ACC112 (cell line): ENCODE measurements around the gene TRIO.
A peak's percentile ranks its signal among the peaks of the same experiment; 100 is the strongest.

Source experiments
- H2AFZ ChIP-seq: fragments of 200-600 bp; sonication (generic); one replicate; pipeline ENCODE4 v1.6.0; 2017; ENCODE audit warnings: antibody characterized with exemption, low read length; ENCODE audit not compliant: unreplicated experiment
- H3K27ac ChIP-seq: fragments of 200-600 bp; sonication (generic); 2 replicates; pipeline ENCODE4 v1.5.1; 2014; ENCODE audit warnings: low read depth, mild to moderate bottlenecking, antibody characterized with exemption, low read length, moderate library complexity
- H3K27me3 ChIP-seq: fragments of 200-600 bp; sonication (generic); 2 replicates; pipeline ENCODE4 v1.6.1; 2014; ENCODE audit warnings: mild to moderate bottlenecking, antibody characterized with exemption, low read length, moderate library complexity, mixed read lengths; ENCODE audit not compliant: insufficient read depth
- H3K36me3 ChIP-seq: fragments of 200-600 bp; sonication (generic); 2 replicates; pipeline ENCODE4 v1.6.1; 2016; ENCODE audit warnings: mild to moderate bottlenecking, antibody characterized with exemption, low read length, moderate library complexity, mixed read lengths; ENCODE audit not compliant: insufficient read depth
- H3K4me1 ChIP-seq: fragments of 200-600 bp; sonication (generic); one replicate; pipeline ENCODE4 v1.6.1; 2016; ENCODE audit warnings: low read length, mixed read lengths; ENCODE audit not compliant: insufficient read depth, unreplicated experiment, control insufficient read depth
- H3K4me3 ChIP-seq: fragments of 200-600 bp; sonication (generic); 2 replicates; pipeline ENCODE4 v1.5.1; 2014; ENCODE audit warnings: mild to moderate bottlenecking, low read depth, low read length
- H3K79me2 ChIP-seq: fragments of 200-600 bp; sonication (generic); one replicate; pipeline ENCODE4 v1.6.0; 2016; ENCODE audit warnings: low read length; ENCODE audit not compliant: control insufficient read depth, unreplicated experiment, insufficient read depth

The TRIO gene

GRCh38 chr5:14237317-14238086 lies 94.4 kb downstream of the TRIO start:
- H3K79me2 ChIP-seq: peaks cover 99% of the 10 kb centered on the region
- H3K27ac ChIP-seq: peak overlapping the region; percentile 38
- peaks cover 3% of the 10 kb centered on the region; the same call in 1 of the 2 replicates for H3K36me3 ChIP-seq
- peaks cover 65% of the 10 kb centered on the region for H3K4me1 ChIP-seq
- H2AFZ ChIP-seq: no peak overlapping the region
- no peaks in the 10 kb centered on the region for H3K27me3 ChIP-seq
- H3K4me3 ChIP-seq: no peak overlapping the region

DNA sequence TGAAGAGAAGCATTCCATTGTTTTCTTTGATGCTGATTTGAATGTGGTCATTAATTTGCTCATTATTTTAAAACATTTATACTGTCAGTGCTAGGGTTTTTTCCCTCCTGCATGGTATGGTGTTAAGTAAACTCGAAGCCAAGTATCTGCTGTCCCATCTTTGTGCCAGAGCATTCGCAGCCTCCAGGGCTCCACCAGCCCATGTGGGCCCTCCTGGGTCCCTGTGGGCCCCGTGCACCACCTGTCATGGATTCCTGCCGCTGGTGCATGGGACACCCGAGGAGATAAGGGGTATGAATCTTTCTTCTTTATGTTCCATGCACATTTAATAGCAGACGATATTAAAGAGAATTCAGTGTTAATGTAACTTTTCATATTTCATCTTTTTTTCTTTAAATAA lies 95.1 kb downstream of the TRIO start:
- H3K27ac ChIP-seq: 0 out of 2 replicates have a peak overlapping the region, but pooled peaks have one; percentile 38
- H3K36me3 ChIP-seq: peaks cover 3% of the 10 kb centered on the region; the same call in 1 of the 2 replicates
- peaks cover 98% of the 10 kb centered on the region for H3K79me2 ChIP-seq
- H2AFZ ChIP-seq: no peak overlapping the region
- no peak overlapping the region for H3K4me3 ChIP-seq
- no peaks in the 10 kb centered on the region for H3K27me3 ChIP-seq
- peaks cover 65% of the 10 kb centered on the region for H3K4me1 ChIP-seq

DNA sequence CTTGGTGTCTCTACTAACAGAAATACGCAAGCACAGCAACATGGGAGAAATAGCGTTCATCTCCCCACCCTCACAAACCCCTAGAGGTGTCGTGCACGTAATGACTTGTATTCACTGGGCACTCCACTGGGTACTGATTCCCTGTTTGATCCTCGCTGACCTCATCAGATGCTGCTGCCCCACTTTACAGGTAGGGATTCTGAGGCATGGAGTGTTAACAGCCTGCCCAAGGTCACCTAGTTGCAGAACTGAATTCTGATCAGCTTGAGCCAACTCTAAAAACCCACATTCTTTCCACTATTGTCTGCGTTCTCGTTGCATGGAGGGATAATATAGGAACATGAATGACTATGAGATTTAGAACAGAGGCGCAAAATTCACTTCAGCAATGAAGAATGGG lies 96.3 kb downstream of the TRIO start:
- no peak overlapping the region for H3K27ac ChIP-seq
- H3K36me3 ChIP-seq: peaks cover 3% of the 10 kb centered on the region; the same call in 1 of the 2 replicates
- peaks cover 98% of the 10 kb centered on the region for H3K79me2 ChIP-seq
- H3K27me3 ChIP-seq: no peaks in the 10 kb centered on the region
- no peak overlapping the region for H3K4me3 ChIP-seq
- H3K4me1 ChIP-seq: peaks cover 58% of the 10 kb centered on the region
- H2AFZ ChIP-seq: no peak overlapping the region

DNA sequence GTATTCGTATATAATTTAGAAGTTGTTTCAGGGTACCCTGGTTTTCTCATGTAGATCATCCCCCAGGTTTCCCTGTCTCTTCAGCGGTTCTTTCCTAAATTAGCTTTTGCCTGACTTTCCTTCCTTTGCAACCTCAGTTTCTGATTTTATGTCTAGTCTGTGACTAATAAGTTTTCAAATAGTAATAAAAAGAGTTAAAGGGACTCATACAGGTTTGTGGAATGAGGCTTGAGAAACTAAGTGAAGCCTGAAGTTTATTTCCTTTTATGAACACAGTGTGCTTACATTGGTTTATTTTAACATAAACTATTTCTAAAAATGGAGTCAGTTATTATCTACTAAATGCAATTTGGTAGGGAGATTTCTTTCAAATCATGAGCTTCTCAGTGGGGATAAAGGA lies 96.8 kb downstream of the TRIO start:
- Histone ChIP-seq H3K4me3 (no peak overlapping the region), H3K27ac (peak overlapping the region; percentile 4; the same call in 1 of the 2 replicates), H3K27me3 (no peaks in the 10 kb centered on the region), H3K4me1 (peaks cover 59% of the 10 kb centered on the region), H2AFZ (no peak overlapping the region), H3K36me3 (peaks cover 3% of the 10 kb centered on the region; the same call in 1 of the 2 replicates), H3K79me2 (peaks cover 98% of the 10 kb centered on the region)

- Histone ChIP-seq H2AFZ (no peak overlapping the region), H3K27ac (peak overlapping the region; percentile 4; the same call in 1 of the 2 replicates), H3K4me3 (no peak overlapping the region), H3K27me3 (no peaks in the 10 kb centered on the region), H3K79me2 (peaks cover 98% of the 10 kb centered on the region), H3K36me3 (peaks cover 2% of the 10 kb centered on the region; the same call in 1 of the 2 replicates), H3K4me1 (peaks cover 57% of the 10 kb centered on the region)
Measured at GRCh38 chr5:14240359-14240758, 97.2 kb downstream of the TRIO start.

DNA sequence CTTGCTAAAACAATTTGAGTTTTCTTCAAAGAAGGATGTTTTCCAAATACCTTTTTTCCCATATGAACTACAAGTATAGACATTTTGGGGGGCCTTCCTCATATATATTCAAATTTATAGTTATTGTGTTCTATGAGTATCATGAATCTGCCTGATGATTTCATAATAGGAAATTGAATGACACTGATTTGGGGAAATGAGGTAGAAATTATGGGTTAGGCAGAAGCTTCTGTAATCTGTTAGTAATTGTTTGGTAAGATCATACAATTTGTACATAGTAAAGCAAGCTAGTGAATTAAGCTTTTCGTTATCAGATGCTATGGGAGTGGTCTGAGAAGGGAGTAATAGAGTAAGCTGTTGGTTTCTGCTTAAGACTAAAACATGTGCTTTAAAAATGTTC lies 98.0 kb downstream of the TRIO start:
- no peaks in the 10 kb centered on the region for H3K27me3 ChIP-seq
- H3K36me3 ChIP-seq: no peaks in the 10 kb centered on the region
- H3K27ac ChIP-seq: 0 out of 2 replicates have a peak overlapping the region, but pooled peaks have one; percentile 8
- H3K4me1 ChIP-seq: peaks cover 51% of the 10 kb centered on the region
- H3K79me2 ChIP-seq: peaks cover 99% of the 10 kb centered on the region
- no peak overlapping the region for H2AFZ ChIP-seq
- H3K4me3 ChIP-seq: no peak overlapping the region

DNA sequence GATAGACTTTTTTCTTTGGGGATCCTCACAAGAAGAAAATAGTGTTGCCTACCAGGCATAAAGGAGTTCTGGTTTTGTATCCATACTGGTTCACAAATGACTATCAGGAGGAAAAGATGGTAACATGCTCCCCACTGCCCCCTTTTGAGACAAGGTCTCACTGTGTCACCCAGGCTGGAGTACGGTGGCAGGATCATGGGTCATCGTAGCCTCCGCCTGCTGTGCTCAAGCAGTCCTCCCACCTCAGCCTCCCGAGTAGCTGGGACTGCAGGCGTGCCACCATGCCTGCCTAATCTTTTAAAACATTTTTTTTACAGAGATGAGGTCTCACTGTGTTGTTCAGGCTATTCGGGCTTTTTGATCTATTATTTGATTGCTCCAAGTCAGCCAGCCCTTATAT lies 99.3 kb downstream of the TRIO start:
- peaks cover 46% of the 10 kb centered on the region for H3K4me1 ChIP-seq
- H3K27ac ChIP-seq: no peak overlapping the region
- H3K36me3 ChIP-seq: no peaks in the 10 kb centered on the region
- peaks cover 99% of the 10 kb centered on the region for H3K79me2 ChIP-seq
- H2AFZ ChIP-seq: no peak overlapping the region
- no peak overlapping the region for H3K4me3 ChIP-seq
- no peaks in the 10 kb centered on the region for H3K27me3 ChIP-seq

- H3K27ac ChIP-seq: no peak overlapping the region
Measured at GRCh38 chr5:14242871-14243383, 99.8 kb downstream of the TRIO start.

DNA sequence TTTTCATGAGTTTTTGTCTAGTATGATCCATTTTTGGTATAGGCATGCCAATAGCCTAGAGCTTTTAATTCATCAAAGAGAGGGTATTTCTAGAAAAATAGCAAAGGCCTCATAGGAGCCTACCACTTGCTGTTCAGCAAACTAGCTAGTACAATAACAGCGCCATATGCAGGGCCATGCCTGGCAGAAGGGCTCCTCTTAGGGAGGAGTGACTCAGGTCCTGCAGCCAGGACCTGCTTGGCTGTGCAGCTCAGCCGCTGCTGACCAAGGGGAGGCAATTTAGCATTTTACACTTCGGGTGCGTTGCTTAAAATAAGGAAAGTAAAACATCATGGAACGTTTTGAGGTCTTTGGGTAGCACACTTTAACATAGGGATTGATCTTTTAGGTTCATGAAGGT lies 100.6 kb downstream of the TRIO start:
- Histone ChIP-seq H3K36me3 (no peaks in the 10 kb centered on the region), H3K79me2 (peaks cover 98% of the 10 kb centered on the region), H3K4me1 (peaks cover 36% of the 10 kb centered on the region)

More at GRCh38 chr5:14242871-14243383, 99.8 kb downstream of the TRIO start:
- Histone ChIP-seq H3K79me2 (peaks cover 98% of the 10 kb centered on the region), H2AFZ (no peak overlapping the region), H3K4me1 (peaks cover 41% of the 10 kb centered on the region), H3K36me3 (no peaks in the 10 kb centered on the region), H3K4me3 (no peak overlapping the region), H3K27me3 (no peaks in the 10 kb centered on the region)

GRCh38 chr5:14244721-14245120 lies 101.6 kb downstream of the TRIO start:
- no peaks in the 10 kb centered on the region for H3K27me3 ChIP-seq
- H3K27ac ChIP-seq: no peak overlapping the region
- H3K36me3 ChIP-seq: no peaks in the 10 kb centered on the region
- H3K4me1 ChIP-seq: peaks cover 42% of the 10 kb centered on the region
- no peak overlapping the region for H2AFZ ChIP-seq
- H3K4me3 ChIP-seq: no peak overlapping the region
- peaks cover 98% of the 10 kb centered on the region for H3K79me2 ChIP-seq

More for the DNA sequence above, 100.6 kb downstream of the TRIO start:
- Histone ChIP-seq H3K4me3 (no peak overlapping the region), H2AFZ (no peak overlapping the region), H3K27me3 (no peaks in the 10 kb centered on the region), H3K27ac (no peak overlapping the region)
